PFSK-1 (cell line): Measurements from ENCODE around the gene P2RY1.

Experiments
- FOXP2 ChIP-seq: optimal IDR thresholded peaks from 2 replicates; pipeline ENCODE3; 2011; ENCODE audit warnings: borderline replicate concordance, control low read depth, inconsistent platforms; ENCODE audit not compliant: insufficient read depth; ENCODE audit errors: extremely low read length, extremely low read depth
- POLR2AphosphoS5 ChIP-seq: IDR thresholded peaks from 2 replicates; pipeline ENCODE4 v1.6.1; 2012; ENCODE audit warnings: low read depth, mild to moderate bottlenecking, control low read depth, low read length, moderate library complexity
- REST ChIP-seq, 2 experiments: IDR thresholded peaks; 2 replicates each; pipeline versions ENCODE4 v1.6.1 to v1.8.0; 2011 to 2012; ENCODE audit warnings: low read depth in 2 of 2, low read length in 2 of 2, control low read depth in 1 of 2, inconsistent platforms in 1 of 2, mild to moderate bottlenecking in 1 of 2, moderate library complexity in 1 of 2; ENCODE audit not compliant: insufficient read depth in 1 of 2
- SIN3A ChIP-seq: IDR thresholded peaks from 2 replicates; pipeline ENCODE4 v1.6.1; 2012; ENCODE audit warnings: mild to moderate bottlenecking, low read length, moderate library complexity, borderline replicate concordance; ENCODE audit not compliant: insufficient read depth
- TAF1 ChIP-seq: IDR thresholded peaks from 2 replicates; pipeline ENCODE4 v1.6.1; 2012; ENCODE audit warnings: low read length, control low read depth, borderline replicate concordance; ENCODE audit not compliant: insufficient read depth

P2RY1 gene

GRCh38 chr3:152860736-152861135, 25.8 kb downstream of the P2RY1 start:
- TF ChIP-seq TAF1 (no peak), FOXP2 (no peak), POLR2AphosphoS5 (no peak), SIN3A (no peak), REST (IDR thresholded peaks at IDR 0.05; ENCODE audit: insufficient read depth in 1 of 2, low read depth in 2 of 2, low read length in 2 of 2) (no peak)

- TF ChIP-seq SIN3A (no peak), REST (IDR thresholded peaks at IDR 0.05; ENCODE audit: insufficient read depth in 1 of 2, low read depth in 2 of 2, low read length in 2 of 2) (no peak), TAF1 (no peak), POLR2AphosphoS5 (no peak), FOXP2 (no peak)
Measured at GRCh38 chr3:152865668-152866245, 30.8 kb downstream of the P2RY1 start.

- no peak for TF ChIP-seq FOXP2
- TF ChIP-seq SIN3A, result no peak
- no peak for TF ChIP-seq TAF1
- TF ChIP-seq REST (IDR thresholded peaks at IDR 0.05; ENCODE audit: insufficient read depth in 1 of 2, low read depth in 2 of 2, low read length in 2 of 2), result no peak
- no peak for TF ChIP-seq POLR2AphosphoS5
Measured at GRCh38 chr3:152870027-152870426, 35.1 kb downstream of the P2RY1 start.

- no peak for TF ChIP-seq SIN3A
- TF ChIP-seq REST (IDR thresholded peaks at IDR 0.05; ENCODE audit: insufficient read depth in 1 of 2, low read depth in 2 of 2, low read length in 2 of 2), result no peak
- TF ChIP-seq TAF1, result no peak
- TF ChIP-seq POLR2AphosphoS5, result no peak
- no peak for TF ChIP-seq FOXP2
Measured at GRCh38 chr3:152874896-152875749, 40.2 kb downstream of the P2RY1 start.
